Measurements from ENCODE around the gene C14orf180. TPM values are rescaled to one million over a fixed set of nuclear protein-coding genes. Genes with fewer than 3 reads are reported as not detected.
"Not testable (repeated sequence)": the region's sequence is repeated elsewhere in the genome, so short reads cannot be mapped to it uniquely, and the experiment has no call there.

C14orf180 gene
- total RNA-seq, 1 donor from 2014 or later = not detected

- DNase-seq (ENCODE audit: extremely low spot score, unreplicated experiment) = no peak
- H3K4me3 Mint-ChIP-seq = no peak overlapping the region
- TF ChIP-seq CTCF (conservative IDR thresholded peaks at IDR 0.05) = no peak
- no peaks in the 10 kb centered on the region for H3K36me3 Mint-ChIP-seq
- no peaks in the 10 kb centered on the region for H3K27me3 Mint-ChIP-seq
- no peak overlapping the region for H3K27ac Mint-ChIP-seq
- H3K9me3 Mint-ChIP-seq = no peaks in the 10 kb centered on the region
- H3K4me1 Mint-ChIP-seq (ENCODE audit: unreplicated experiment) = peaks cover 12% of the 10 kb centered on the region
These were observed 2.1 kb upstream of the C14orf180 start for GRCh38 chr14:104577426-104577825.

GRCh38 chr14:104577847-104578301, 1.7 kb upstream of the C14orf180 start:
- Mint-ChIP-seq H3K36me3 (no peaks in the 10 kb centered on the region), H3K4me1 (ENCODE audit: unreplicated experiment) (peaks cover 12% of the 10 kb centered on the region), H3K9me3 (no peaks in the 10 kb centered on the region), H3K27me3 (no peaks in the 10 kb centered on the region), H3K27ac (no peak overlapping the region), H3K4me3 (no peak overlapping the region)
- no peak for DNase-seq (ENCODE audit: extremely low spot score, unreplicated experiment)
- no peak for TF ChIP-seq CTCF (conservative IDR thresholded peaks at IDR 0.05)

- H3K27ac Mint-ChIP-seq = no peak overlapping the region
- no peaks in the 10 kb centered on the region for H3K36me3 Mint-ChIP-seq
- H3K27me3 Mint-ChIP-seq = no peaks in the 10 kb centered on the region
- no peaks in the 10 kb centered on the region for H3K9me3 Mint-ChIP-seq
- no peak for TF ChIP-seq CTCF (conservative IDR thresholded peaks at IDR 0.05)
- no peak for DNase-seq (ENCODE audit: extremely low spot score, unreplicated experiment)
- H3K4me1 Mint-ChIP-seq (ENCODE audit: unreplicated experiment) = peaks cover 13% of the 10 kb centered on the region
- no peak overlapping the region for H3K4me3 Mint-ChIP-seq
These were observed 1.2 kb upstream of the C14orf180 start for GRCh38 chr14:104578321-104578720.

GRCh38 chr14:104579939-104580338, 375 bp downstream of the C14orf180 start:
- not testable (repeated sequence) for H3K9me3 Mint-ChIP-seq; H3K36me3 Mint-ChIP-seq; DNase-seq (ENCODE audit: extremely low spot score, unreplicated experiment); H3K27me3 Mint-ChIP-seq; H3K27ac Mint-ChIP-seq; H3K4me3 Mint-ChIP-seq
- peaks cover 14% of the 10 kb centered on the region for H3K4me1 Mint-ChIP-seq (ENCODE audit: unreplicated experiment)

GRCh38 chr14:104580961-104581360, 1.4 kb downstream of the C14orf180 start:
- H3K4me1 Mint-ChIP-seq (ENCODE audit: unreplicated experiment) = peaks cover 14% of the 10 kb centered on the region
- DNase-seq (ENCODE audit: extremely low spot score, unreplicated experiment) = no peak
- no peak for TF ChIP-seq CTCF (conservative IDR thresholded peaks at IDR 0.05)
- H3K27ac Mint-ChIP-seq = no peak overlapping the region
- H3K36me3 Mint-ChIP-seq = no peaks in the 10 kb centered on the region
- peaks cover 9% of the 10 kb centered on the region for H3K27me3 Mint-ChIP-seq
- H3K4me3 Mint-ChIP-seq = no peak overlapping the region
- no peaks in the 10 kb centered on the region for H3K9me3 Mint-ChIP-seq

- no peaks in the 10 kb centered on the region for H3K9me3 Mint-ChIP-seq
- H3K27ac Mint-ChIP-seq = no peak overlapping the region
- no peak for DNase-seq (ENCODE audit: extremely low spot score, unreplicated experiment)
- H3K36me3 Mint-ChIP-seq = no peaks in the 10 kb centered on the region
- no peak for TF ChIP-seq CTCF (conservative IDR thresholded peaks at IDR 0.05)
- H3K4me3 Mint-ChIP-seq = no peak overlapping the region
- H3K4me1 Mint-ChIP-seq (ENCODE audit: unreplicated experiment) = peaks cover 14% of the 10 kb centered on the region
- peaks cover 9% of the 10 kb centered on the region for H3K27me3 Mint-ChIP-seq
These were observed 2.0 kb downstream of the C14orf180 start for GRCh38 chr14:104581521-104581920.
